ENCODE results near the gene CARS2. TPM values are rescaled to one million over a fixed set of nuclear protein-coding genes. Genes with fewer than 3 reads are reported as not detected.

Gene CARS2
- total and polyA plus RNA-seq, 2 donors from 2014 or later: 57.1 to 57.9 TPM

GRCh38 chr13:110684388-110685056 is 21.4 kb downstream of the CARS2 start:
- H3K4me3 ChIP-seq (ENCODE audit: low read length in 3 of 3): no peak overlapping the region
- H3K4me1 ChIP-seq (ENCODE audit: control insufficient read depth in 2 of 3, insufficient read depth in 2 of 3, low read depth in 1 of 3, low read length in 3 of 3): peaks cover 0 to 4% (median 0%) of the 10 kb centered on the region in 3 donors
- no peak overlapping the region for H3K9ac ChIP-seq (ENCODE audit: low read length in 3 of 3)
- no peaks in the 10 kb centered on the region for H3K9me3 ChIP-seq (ENCODE audit: control insufficient read depth in 2 of 3, insufficient read depth in 1 of 3, low read length in 3 of 3)
- DNase-seq (no peak), FAIRE-seq (peak; percentile 29)
- H3K36me3 ChIP-seq (ENCODE audit: control insufficient read depth in 2 of 3, insufficient read depth in 3 of 3, low read length in 3 of 3): peaks cover 8 to 14% (median 11%) of the 10 kb centered on the region in 3 donors
- TF ChIP-seq, protein P1, sequence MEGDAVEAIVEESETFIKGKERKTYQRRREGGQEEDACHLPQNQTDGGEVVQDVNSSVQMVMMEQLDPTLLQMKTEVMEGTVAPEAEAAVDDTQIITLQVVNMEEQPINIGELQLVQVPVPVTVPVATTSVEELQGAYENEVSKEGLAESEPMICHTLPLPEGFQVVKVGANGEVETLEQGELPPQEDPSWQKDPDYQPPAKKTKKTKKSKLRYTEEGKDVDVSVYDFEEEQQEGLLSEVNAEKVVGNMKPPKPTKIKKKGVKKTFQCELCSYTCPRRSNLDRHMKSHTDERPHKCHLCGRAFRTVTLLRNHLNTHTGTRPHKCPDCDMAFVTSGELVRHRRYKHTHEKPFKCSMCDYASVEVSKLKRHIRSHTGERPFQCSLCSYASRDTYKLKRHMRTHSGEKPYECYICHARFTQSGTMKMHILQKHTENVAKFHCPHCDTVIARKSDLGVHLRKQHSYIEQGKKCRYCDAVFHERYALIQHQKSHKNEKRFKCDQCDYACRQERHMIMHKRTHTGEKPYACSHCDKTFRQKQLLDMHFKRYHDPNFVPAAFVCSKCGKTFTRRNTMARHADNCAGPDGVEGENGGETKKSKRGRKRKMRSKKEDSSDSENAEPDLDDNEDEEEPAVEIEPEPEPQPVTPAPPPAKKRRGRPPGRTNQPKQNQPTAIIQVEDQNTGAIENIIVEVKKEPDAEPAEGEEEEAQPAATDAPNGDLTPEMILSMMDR (IDR thresholded peaks at IDR 0.05; ENCODE audit: borderline replicate concordance, extremely low read depth, insufficient read depth): no peak
- no peaks in the 10 kb centered on the region for H3K27me3 ChIP-seq (ENCODE audit: control insufficient read depth, insufficient read depth, low read length)
- intact Hi-C loops (cut with DNase I): no loop called here
- H3K27ac ChIP-seq (ENCODE audit: low read depth in 2 of 2, low read length in 2 of 2): no peak overlapping the region

DNA sequence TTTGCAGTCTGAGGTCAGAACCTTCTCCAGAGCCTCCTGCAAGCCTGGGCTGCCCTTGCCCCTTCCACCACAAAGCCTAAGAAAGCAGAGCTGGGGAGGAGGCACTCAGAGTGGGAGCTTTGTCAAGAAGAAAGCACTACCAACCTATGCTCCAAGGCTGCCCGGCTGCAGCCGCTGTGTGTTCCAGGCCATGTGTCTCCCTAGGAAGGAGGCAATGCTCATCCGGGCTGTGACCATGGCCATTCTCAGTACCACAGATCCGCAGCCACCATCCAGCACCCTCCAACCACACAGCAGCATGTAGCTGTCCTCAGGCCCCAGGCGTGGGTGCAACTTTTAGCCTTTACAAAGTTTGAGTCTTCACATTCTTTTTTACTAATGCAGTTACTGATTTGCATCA is 22.0 kb downstream of the CARS2 start:
- Histone ChIP-seq H3K27ac (ENCODE audit: low read depth in 2 of 2, low read length in 2 of 2) (no peak overlapping the region), H3K9me3 (ENCODE audit: control insufficient read depth in 2 of 3, insufficient read depth in 1 of 3, low read length in 3 of 3) (no peaks in the 10 kb centered on the region), H3K27me3 (ENCODE audit: control insufficient read depth, insufficient read depth, low read length) (no peaks in the 10 kb centered on the region), H3K36me3 (ENCODE audit: control insufficient read depth in 2 of 3, insufficient read depth in 3 of 3, low read length in 3 of 3) (peaks cover 7 to 15% (median 11%) of the 10 kb centered on the region in 3 donors), H3K9ac (ENCODE audit: low read length in 3 of 3) (no peak overlapping the region), H3K4me1 (ENCODE audit: control insufficient read depth in 2 of 3, insufficient read depth in 2 of 3, low read depth in 1 of 3, low read length in 3 of 3) (peaks cover 0 to 4% (median 0%) of the 10 kb centered on the region in 3 donors), H3K4me3 (ENCODE audit: low read length in 3 of 3) (no peak overlapping the region)
- TF ChIP-seq, protein P1 (IDR thresholded peaks at IDR 0.05; ENCODE audit: borderline replicate concordance, extremely low read depth, insufficient read depth): no peak
- FAIRE-seq (no peak), DNase-seq (no peak)
- intact Hi-C loops (cut with DNase I): no loop called here

- intact Hi-C loops (cut with DNase I): no loop called here
- peaks cover 11 to 17% (median 13%) of the 10 kb centered on the region in 3 donors for H3K36me3 ChIP-seq (ENCODE audit: control insufficient read depth in 2 of 3, insufficient read depth in 3 of 3, low read length in 3 of 3)
- no peak for FAIRE-seq
These were observed 22.6 kb downstream of the CARS2 start for GRCh38 chr13:110683203-110683883.

More at GRCh38 chr13:110683203-110683883, 22.6 kb downstream of the CARS2 start:
- H3K27me3 ChIP-seq (ENCODE audit: control insufficient read depth, insufficient read depth, low read length): no peaks in the 10 kb centered on the region
- H3K27ac ChIP-seq (ENCODE audit: low read depth in 2 of 2, low read length in 2 of 2): no peak overlapping the region
- DNase-seq: peak in 1 of 5 donors; percentile 17
- TF ChIP-seq, protein P1 (IDR thresholded peaks at IDR 0.05; ENCODE audit: borderline replicate concordance, extremely low read depth, insufficient read depth): peak; percentile 4
- peaks cover 0 to 4% (median 0%) of the 10 kb centered on the region in 3 donors for H3K4me1 ChIP-seq (ENCODE audit: control insufficient read depth in 2 of 3, insufficient read depth in 2 of 3, low read depth in 1 of 3, low read length in 3 of 3)
- no peak overlapping the region for H3K9ac ChIP-seq (ENCODE audit: low read length in 3 of 3)
- no peaks in the 10 kb centered on the region for H3K9me3 ChIP-seq (ENCODE audit: control insufficient read depth in 2 of 3, insufficient read depth in 1 of 3, low read length in 3 of 3)
- H3K4me3 ChIP-seq (ENCODE audit: low read length in 3 of 3): no peak overlapping the region

Measured in kidney (tissue), 14 donors.